Loucy (cell line): ENCODE measurements around the gene CNNM3.
"Not testable (repeated sequence)": the region's sequence is repeated elsewhere in the genome, so short reads cannot be mapped to it uniquely, and the experiment has no call there.

Experiments
- EZH2phosphoT487 ChIP-seq: fragments of 200-600 bp; IDR thresholded peaks from 2 replicates; pipeline ENCODE4 v1.6.1; 2018; ENCODE audit warnings: antibody characterized with exemption, mild to moderate bottlenecking, moderate library complexity, borderline replicate concordance
- TF ChIP-seq, protein P1 (sequence below): fragments of 200-600 bp; sonication (generic); conservative IDR thresholded peaks from 2 replicates; pipeline ENCODE4 v1.5.1; 2014; ENCODE audit warnings: mild to moderate bottlenecking, antibody characterized with exemption, low read length

- TF ChIP-seq, protein P1, sequence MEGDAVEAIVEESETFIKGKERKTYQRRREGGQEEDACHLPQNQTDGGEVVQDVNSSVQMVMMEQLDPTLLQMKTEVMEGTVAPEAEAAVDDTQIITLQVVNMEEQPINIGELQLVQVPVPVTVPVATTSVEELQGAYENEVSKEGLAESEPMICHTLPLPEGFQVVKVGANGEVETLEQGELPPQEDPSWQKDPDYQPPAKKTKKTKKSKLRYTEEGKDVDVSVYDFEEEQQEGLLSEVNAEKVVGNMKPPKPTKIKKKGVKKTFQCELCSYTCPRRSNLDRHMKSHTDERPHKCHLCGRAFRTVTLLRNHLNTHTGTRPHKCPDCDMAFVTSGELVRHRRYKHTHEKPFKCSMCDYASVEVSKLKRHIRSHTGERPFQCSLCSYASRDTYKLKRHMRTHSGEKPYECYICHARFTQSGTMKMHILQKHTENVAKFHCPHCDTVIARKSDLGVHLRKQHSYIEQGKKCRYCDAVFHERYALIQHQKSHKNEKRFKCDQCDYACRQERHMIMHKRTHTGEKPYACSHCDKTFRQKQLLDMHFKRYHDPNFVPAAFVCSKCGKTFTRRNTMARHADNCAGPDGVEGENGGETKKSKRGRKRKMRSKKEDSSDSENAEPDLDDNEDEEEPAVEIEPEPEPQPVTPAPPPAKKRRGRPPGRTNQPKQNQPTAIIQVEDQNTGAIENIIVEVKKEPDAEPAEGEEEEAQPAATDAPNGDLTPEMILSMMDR: not testable (repeated sequence)
- TF ChIP-seq EZH2phosphoT487: not testable (repeated sequence)
These were observed 47.0 kb downstream of the CNNM3 start for GRCh38 chr2:96863056-96863455.
